GM18909 (cell line): Measurements from ENCODE around the gene CERKL.

Experiments used
- ATAC-seq: cut with Tn5 transposase; IDR thresholded peaks from one replicate; pipeline ENCODE4 v1.9.1; 2021; ENCODE audit warnings: mild to moderate bottlenecking; ENCODE audit not compliant: unreplicated experiment, poor library complexity

Gene CERKL

GRCh38 chr2:181581534-181581933 is 75.4 kb downstream of the CERKL start:
- ATAC-seq, result no peak

GRCh38 chr2:181578829-181579228 is 78.1 kb downstream of the CERKL start:
- ATAC-seq, result peak; percentile 53

GRCh38 chr2:181576431-181576830 is 80.5 kb downstream of the CERKL start:
- no peak for ATAC-seq

DNA sequence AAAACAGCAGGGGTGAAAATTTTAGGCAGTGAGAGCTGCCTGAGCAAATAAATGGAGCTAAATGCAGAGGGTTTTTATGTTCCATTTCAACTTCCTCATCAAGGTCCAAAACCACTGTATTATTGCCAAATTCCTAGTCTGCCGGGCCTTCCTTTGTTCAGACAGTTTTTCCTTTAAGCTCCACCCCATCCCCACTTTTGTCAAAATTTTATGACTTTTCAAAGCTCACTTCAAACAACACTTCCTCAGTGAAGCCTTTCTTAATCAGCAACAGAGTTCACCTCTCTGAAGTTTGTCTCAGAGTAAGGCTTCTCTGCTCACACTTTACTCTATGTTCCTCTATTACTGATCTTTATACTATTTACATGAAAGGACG is 81.3 kb downstream of the CERKL start:
- ATAC-seq, result no peak

GRCh38 chr2:181575024-181575649 is 81.8 kb downstream of the CERKL start:
- no peak for ATAC-seq

DNA sequence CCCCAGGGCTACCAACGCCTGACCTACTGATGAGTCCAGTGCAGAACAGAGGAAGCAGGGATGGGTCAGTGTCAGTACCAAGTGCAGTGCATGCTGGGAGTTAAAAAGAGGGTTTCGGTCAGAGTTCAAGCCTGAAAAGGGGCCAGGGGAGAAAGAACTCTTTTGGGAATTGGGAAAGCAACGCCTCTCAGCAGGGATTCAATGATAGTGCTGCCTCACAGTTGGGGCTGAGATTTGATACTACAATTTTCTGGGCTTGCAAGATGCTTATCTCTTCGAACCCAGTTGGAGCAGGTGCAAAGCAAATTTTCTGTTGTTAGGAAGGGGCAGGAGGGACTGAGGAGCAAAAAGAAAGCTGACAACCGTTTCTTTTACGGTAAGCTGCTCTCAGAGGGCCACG is 82.6 kb downstream of the CERKL start:
- ATAC-seq, result no peak

DNA sequence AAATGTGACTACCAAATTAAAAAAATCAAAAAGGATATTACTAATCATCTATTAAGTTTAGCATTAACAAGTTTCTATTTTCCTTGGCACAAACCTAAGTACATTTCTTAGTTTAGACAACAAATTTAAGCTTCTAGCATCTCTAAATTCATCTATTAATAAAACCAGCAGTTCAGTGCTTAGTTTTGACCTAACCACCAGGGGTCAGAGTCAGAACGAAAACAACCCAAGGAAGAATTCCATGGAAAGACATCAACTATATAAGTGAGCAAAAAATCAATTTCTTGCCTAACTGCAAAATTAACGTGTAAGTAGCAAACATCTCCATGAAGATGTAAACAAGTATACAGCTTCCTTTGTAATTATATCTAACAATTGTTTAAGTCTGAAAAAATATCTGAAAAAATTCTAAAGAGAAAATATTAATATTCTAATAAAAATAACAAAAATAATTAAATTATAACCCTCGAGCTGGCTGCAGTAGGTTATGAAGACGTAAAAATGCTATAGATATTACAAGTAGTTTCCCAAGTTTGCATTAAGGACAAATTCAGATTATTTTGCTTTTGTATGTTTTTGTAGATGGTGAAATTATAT is 83.7 kb downstream of the CERKL start:
- no peak for ATAC-seq

DNA sequence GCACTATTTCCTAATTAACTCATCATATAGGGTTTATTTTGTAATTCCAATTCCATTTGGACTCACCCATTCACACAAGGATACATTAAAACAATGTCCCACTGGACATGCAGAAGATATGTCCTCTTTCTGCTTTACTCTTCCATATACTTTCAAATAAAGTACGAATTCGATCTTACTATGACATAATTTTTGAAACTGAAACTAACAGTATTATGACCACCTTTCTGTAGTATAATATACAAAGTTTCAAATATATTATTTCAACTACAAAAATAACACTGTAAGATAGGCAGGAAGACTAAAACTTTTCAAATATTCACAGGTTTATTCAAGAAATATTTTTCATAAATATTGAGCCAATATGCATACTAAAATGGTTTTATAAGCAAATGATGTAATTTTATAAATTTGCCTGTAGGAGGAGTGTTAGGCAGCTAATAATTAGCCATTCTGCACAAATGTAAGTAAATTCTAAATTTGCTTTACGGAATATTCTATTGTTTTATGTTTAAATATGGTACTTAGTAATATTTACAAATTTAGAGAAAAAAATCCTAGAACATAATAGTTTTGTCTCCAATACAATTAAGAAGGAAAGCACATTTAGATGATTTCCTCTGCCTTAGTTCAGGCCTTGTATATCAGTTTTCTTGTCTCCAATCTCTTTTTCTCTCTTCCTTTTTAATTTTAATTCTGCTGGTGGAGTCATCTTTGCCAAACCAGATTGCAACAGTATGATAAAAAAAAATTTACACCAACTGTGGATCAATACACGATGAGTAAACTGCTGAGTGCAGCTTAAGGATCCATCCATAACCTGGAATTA is 85.9 kb downstream of the CERKL start:
- ATAC-seq, result no peak

DNA sequence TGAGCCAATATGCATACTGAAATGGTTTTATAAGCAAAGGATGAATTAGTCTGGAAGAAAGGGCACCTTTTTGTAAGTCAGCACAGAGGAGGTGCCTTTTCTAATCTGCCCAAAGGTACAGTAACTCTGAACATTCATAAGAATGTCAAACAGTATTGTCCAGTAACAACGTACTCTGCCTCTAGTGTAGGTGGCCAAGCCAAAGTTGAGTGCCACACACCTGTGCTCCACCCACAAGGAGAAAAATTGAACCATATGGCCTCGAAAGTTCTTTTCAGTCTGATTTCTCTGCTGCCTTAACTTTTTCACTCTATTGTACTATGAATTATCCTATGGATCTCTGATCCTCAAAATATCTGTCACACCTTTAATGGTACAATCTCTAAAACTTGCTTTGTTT is 86.8 kb downstream of the CERKL start:
- ATAC-seq, result no peak

DNA sequence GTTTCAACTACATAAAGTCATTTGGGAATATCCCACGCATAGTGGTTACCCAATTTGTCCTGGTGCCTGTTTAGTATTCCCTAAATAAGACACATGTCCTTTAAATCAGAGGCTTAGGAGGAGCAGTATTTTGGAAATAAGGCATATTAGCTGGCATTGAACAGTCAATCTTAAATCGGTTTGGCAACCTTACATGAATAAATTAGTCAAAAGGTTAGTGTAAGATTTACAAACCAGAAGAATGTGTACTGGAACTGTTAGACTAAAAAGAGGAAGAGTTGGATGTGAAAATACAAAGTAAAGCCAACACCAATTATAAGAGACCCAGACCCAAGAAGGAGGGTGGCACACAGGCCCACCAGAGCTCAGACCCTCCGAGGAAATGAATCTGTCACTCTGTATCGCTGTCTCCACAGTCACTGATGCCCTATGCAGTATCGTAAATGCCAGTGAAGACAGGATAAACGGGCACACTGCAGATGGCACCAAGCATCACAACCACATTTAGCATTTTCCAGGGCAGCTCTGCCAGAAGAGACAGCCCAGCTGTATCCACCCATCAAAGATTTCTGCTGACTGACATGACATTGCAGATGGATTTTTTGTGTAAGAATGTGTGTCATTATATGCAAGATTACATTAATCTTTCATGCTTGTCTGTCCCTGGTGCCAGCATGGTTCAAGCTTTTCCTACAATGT is 90.4 kb downstream of the CERKL start:
- no peak for ATAC-seq

DNA sequence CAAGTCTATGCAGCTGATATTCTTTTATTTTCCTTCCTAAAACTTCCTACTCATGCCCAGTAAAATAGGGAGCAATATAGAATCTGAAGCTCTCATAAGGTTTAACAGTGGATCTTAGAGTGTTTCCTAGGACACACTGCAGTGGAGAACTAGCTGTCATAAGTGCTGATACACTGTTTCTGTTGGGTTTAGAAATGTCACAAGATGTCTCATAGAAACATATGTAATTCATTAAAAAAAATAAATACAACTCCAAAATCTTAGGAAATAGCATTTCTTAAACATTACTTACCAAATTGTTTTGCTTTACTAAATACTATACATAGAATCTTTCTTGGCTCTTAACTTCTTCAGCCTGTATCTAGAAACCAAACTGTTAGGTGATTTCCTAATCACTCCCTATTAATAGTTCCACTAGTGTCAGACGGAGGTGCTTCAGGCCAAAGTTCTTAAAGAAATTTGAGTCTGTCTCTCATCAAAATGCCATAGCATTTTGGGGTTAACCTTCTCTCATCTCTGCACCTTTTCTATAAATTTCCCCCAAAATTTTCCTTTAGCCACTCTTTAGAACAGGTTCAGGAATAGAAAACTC is 93.7 kb downstream of the CERKL start:
- ATAC-seq, result peak; percentile 52

GRCh38 chr2:181558371-181558770 is 98.5 kb downstream of the CERKL start:
- no peak for ATAC-seq

DNA sequence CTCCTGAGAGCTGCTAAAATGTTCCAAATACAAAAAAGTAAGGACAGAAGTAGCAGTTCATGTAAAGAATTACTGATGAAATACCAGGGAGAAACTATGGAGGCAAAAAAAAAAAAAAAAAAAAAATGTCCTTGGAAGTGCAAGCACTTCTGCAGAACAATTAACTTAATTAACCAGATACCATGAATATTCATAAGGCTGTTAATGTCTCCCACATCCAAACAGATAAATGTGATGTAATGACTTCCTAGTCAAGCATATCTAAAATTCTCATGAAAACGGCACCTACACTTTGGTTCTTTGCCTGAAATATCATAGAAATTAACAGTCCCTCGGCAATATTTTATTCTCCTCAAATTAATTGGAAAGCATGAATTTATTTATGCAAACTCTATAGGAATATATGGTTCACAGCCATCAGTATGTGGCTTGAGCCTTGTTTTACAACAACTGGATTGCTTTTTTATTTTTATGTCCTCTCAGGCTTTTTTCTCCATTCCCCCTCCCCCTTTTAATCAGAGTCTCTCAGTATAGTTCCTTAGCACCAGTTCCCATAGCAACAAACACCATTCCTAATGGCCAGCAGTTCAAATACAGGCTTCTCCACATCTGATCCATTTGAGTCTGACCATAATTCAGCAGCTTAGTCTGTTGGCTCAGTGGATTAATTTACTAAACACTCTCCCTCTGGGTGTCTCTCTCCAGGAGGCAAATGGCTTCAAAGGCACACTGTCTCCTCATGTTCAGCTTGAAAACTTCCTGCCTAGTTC is 102.7 kb downstream of the CERKL start:
- no peak for ATAC-seq

DNA sequence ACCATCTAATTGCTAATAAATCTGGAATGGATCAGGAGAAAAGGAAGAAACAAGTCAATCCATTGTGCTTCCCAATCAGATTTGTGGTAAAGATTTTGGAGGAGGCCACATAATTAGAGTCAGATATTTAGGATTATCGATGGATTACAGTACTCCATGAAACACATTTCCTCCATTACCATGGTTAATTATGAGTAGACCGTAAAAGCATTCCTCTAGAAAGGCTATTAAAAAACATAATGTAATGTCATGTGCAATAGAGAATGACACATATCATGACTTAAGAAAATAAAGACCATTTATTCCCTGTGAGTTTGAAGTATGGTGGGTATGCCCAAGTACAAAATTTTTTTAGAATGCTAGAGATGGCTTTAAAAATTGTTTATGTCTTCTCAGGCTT is 103.7 kb downstream of the CERKL start:
- no peak for ATAC-seq

DNA sequence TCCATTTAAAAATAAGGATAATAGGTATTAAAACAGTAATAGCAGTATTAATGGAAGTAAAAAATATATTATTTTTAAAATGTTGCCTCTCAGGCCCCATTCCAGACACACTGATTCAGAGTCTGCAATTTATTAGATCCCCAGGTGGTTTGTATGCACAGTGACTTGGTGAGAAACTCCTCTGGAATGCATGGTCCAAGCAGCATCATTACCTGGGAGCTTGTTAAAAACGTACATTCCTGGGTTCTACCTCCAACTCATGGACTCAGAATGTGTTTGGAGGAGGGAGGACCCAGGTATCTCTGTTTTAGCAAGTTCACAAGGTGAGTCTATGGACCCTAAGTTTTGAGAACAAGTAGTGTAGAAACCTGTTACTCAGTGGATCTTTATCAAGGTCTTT is 104.1 kb downstream of the CERKL start:
- ATAC-seq, result no peak

- no peak for ATAC-seq
Measured at GRCh38 chr2:181546086-181546485, 110.8 kb downstream of the CERKL start.

GRCh38 chr2:181542170-181542569 is 114.7 kb downstream of the CERKL start:
- no peak for ATAC-seq

DNA sequence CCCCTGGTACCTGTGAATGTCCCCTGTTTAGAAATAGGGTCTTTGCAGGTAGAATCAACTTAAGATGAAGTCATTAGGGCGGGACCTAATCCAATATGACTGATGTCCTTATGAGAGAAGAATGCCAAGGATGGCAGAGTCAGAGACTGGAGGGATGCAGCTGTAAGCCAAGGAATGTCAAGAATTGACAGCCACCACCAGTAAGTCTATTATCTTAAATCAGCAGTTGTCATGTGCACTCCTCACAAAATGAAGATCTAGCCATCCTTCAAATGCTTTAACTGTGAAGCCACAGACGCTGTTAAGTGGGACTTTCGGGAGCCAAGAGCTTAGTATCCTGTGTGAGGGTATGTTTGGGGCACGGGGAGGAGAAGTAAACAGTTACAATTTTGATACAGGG is 116.5 kb downstream of the CERKL start:
- no peak for ATAC-seq

DNA sequence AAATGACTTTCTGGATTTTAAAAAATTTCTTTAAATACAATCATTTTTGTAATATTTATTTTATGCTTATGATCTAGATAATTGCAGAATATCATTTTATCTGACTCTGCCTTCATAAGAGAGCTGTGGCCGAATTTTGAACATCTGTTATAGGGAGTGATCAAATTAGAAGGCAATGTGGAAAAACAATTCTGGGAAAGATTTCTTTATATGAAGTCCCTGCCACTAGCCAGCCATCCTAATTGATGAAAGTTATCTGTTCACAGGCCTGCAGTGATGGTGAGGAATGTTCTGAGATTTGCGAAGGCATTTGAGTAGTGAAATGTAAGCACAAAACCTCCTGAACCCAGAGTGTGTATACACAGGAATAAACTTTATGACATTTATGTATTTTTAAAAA is 120.2 kb downstream of the CERKL start:
- ATAC-seq, result no peak

DNA sequence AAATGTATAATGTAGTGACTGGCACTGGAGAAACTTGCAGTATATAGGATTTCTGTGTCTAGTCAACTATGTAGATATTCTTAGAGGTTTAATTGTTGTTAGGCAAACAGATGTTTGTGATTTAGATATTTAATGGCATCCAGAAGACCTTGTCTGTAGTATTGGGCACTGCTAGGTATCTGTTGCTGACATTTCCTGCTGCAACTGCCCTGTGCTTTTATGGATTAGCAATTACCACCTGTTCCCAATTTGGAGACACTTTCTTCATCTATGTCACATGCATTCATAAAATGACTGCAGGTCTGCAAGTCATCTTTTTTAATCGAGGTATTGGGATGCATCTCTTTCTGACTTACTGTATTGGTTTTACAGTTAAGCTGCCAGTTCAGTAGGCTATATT is 128.5 kb downstream of the CERKL start:
- no peak for ATAC-seq
